Amygdala (tissue), 56 donors: Measurements from ENCODE around the gene KSR1.

Experiments
- DNase-seq, 56 donors: peaks; one replicate each; lab custom pipeline; 2025; lab: John Stamatoyannopoulos, UW

Gene KSR1

GRCh38 chr17:27530764-27531391 is 74.6 kb downstream of the KSR1 start:
- no peak for DNase-seq

GRCh38 chr17:27531469-27531961 is 75.3 kb downstream of the KSR1 start:
- DNase-seq: no peak

- peak in 14 of 56 donors; percentile 17 to 56 (median 30) for DNase-seq
These were observed 76.3 kb downstream of the KSR1 start for GRCh38 chr17:27532269-27533263.

- DNase-seq: no peak
These were observed 77.9 kb downstream of the KSR1 start for GRCh38 chr17:27533874-27534815.

- no peak for DNase-seq
These were observed 79.1 kb downstream of the KSR1 start for GRCh38 chr17:27535178-27535928.

GRCh38 chr17:27535975-27536374 is 79.7 kb downstream of the KSR1 start:
- peak in 1 of 56 donors; percentile 34 for DNase-seq

GRCh38 chr17:27536781-27537180 is 80.5 kb downstream of the KSR1 start:
- DNase-seq: no peak

- DNase-seq: peak in 30 of 56 donors; percentile 18 to 75 (median 43)
These were observed 82.1 kb downstream of the KSR1 start for GRCh38 chr17:27538156-27538955.

- no peak for DNase-seq
These were observed 82.9 kb downstream of the KSR1 start for GRCh38 chr17:27539152-27539551.

- DNase-seq: no peak
These were observed 83.6 kb downstream of the KSR1 start for GRCh38 chr17:27539794-27540317.

GRCh38 chr17:27540318-27541101 is 84.3 kb downstream of the KSR1 start:
- DNase-seq: peak in 45 of 56 donors; percentile 17 to 86 (median 57)

- no peak for DNase-seq
These were observed 85.2 kb downstream of the KSR1 start for GRCh38 chr17:27541301-27542023.

- DNase-seq: peak in 2 of 56 donors; percentile 16 to 26
These were observed 86.7 kb downstream of the KSR1 start for GRCh38 chr17:27542841-27543463.

GRCh38 chr17:27543464-27543856 is 87.2 kb downstream of the KSR1 start:
- no peak for DNase-seq

- DNase-seq: no peak
These were observed 87.7 kb downstream of the KSR1 start for GRCh38 chr17:27543958-27544349.

GRCh38 chr17:27544350-27545131 is 88.3 kb downstream of the KSR1 start:
- no peak for DNase-seq
